Skin epidermis (tissue), 12 donors: ENCODE data around the gene SFSWAP.
"Not testable (repeated sequence)": the region's sequence is repeated elsewhere in the genome, so short reads cannot be mapped to it uniquely, and the experiment has no call there.

ENCODE experiments used
- H3K27ac ChIP-seq, 21 experiments: fragments of 200-600 bp; sonication (generic) in 11 of 21; one replicate each; pipeline ENCODE4 v1.5.0; 2020; ENCODE audit warnings: mild to moderate bottlenecking in 3 of 21, inconsistent platforms in 2 of 21, moderate library complexity in 2 of 21
- H3K4me3 ChIP-seq, 7 experiments: fragments of 200-600 bp; sonication (generic) in 2 of 7; one replicate each; pipeline ENCODE4 v1.5.0; 2020; ENCODE audit warnings: inconsistent platforms in 2 of 7, mild to moderate bottlenecking in 2 of 7, moderate library complexity in 1 of 7

Gene SFSWAP

DNA sequence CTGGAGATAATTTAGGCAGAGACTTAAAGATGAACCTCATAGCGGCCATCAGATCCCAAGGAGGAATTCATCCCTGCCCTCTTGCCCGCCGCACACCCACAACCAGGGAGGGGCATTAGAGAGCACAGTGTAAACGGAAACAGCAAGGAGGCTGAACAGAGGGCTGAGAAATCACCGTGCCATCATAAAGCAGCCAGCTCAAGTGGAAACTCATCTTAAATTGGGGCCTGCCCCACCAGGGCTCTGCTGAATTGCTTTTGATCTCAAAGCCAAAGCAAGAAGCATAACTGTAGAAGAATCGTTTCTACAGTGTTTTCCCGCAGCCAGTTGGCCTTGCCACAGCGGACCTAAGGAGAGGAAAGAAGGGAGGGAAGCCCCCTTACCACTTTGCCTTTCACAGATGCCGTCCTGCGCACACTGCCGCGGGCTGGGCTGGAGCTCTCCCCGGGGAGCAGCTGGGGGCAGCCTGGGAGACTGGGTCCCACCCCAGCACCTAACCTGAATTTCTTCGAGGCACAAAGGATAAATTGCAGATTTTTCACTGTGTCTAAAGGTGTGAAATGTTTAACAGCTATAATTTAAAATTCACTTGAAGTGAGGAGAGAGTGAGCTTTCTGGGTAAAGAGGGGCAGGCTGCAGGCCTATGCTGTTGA is 65.5 kb downstream of the SFSWAP start:
- no peak overlapping the region for H3K4me3 ChIP-seq
- peak overlapping the region in 5 of 21 experiments; percentile 12 to 63 (median 43) for H3K27ac ChIP-seq

GRCh38 chr12:131777269-131777668 is 66.4 kb downstream of the SFSWAP start:
- H3K4me3 ChIP-seq, H3K27ac ChIP-seq: not testable (repeated sequence)

GRCh38 chr12:131779027-131779426 is 68.1 kb downstream of the SFSWAP start:
- no peak overlapping the region for H3K27ac ChIP-seq
- H3K4me3 ChIP-seq: no peak overlapping the region

GRCh38 chr12:131782061-131782460 is 71.2 kb downstream of the SFSWAP start:
- no peak overlapping the region for H3K4me3 ChIP-seq
- peak overlapping the region in 3 of 21 experiments; percentile 26 to 29 (median 28) for H3K27ac ChIP-seq

DNA sequence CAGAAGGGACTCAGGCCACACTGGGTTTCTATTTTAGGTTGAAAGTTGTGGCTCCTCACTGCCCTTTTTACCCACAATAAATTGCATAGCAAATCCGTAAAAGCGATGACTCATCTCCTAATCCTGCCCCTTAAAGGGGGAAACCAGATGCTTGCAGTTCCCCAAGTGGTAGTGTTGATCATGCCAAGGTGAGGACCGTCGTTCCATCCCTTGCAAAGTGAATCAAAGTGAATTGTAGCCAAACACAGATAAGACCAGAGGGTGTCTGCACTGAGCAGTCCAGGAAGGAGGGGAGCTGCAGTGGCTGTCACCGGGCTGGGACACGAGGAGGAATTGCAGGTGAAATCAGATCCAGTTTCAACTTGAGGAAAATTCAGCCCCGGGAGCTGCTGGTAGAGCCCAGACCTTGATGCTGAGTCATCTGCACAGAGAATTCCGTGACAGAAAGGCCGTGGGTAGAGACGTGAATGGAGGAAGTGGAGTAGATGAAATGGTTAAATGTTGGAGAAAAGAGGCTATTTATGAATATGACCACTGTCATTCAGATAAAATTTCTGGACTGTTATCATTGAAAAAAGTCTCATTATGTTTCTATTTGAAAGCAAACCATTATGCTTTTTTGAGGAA is 73.1 kb downstream of the SFSWAP start:
- Histone ChIP-seq H3K27ac (peak overlapping the region in 3 of 21 experiments; percentile 9 to 42 (median 28)), H3K4me3 (no peak overlapping the region)

DNA sequence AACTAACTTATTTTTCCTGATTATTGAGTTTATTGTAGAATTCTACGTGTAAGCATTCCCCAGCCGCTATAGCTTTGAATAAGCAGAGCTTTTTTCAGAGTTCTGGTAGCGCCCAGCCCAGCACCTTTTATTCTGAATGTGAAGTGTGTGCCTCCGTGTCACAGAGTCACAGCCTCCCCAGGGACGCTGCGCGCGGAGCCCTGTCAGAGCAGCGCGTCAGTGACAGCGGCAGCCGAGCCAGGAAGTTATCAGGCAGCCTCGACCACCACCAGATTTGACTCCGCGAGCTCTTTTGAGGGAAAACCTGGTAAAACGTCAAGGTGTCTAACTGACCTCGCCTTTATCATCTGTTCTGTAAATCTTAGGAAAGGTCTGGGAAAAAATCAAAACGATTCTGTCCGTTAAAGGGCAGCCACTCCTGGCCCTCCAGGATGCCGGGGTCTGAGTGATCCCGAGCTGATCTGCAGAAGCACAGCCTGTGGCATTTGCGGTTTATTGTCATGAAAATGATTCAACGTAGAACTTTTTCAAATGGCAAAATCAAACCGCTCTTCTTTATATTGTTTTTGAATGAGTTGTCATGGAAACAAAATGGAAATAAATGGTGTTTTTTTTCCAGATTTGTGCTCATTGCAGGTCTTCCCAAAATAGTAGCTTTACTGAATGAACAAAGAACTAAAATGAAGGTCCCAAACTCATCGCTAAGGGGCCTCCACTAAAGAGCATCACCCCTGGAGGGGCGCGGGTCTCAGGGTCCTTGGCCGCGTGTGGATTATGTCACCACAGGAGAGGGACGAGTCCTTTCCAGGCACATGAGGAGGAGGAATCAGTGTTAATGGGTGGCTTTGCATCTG is 74.2 kb downstream of the SFSWAP start:
- Histone ChIP-seq H3K27ac (peak overlapping the region in 4 of 21 experiments; percentile 9 to 58 (median 28)), H3K4me3 (no peak overlapping the region)

DNA sequence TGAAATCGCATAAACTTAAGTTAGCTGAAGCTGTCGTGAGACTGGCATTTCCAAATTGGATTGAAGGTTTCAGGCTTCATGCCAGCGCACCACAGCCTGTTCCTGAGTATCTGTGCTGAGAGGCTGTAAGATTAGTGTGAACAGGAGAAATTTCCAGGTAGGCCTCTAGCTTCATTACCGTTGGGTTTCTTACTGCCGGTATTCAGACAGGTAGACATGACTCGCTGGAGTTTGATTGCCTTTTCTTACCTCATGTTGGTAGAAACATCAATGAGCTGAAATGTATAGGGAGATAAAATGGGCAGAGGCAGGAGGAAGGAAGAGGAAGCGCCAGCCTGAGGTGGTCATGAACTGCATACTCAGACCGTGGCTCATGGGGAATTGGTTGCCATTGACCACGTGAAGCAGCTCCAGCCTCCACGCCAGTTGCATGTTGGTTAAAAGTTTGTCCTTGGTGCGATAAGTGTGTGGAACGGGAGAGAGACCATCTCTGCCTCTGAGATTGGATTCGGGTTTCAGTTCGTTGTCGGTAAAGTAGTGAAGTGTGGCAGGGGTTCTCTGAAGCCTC is 75.0 kb downstream of the SFSWAP start:
- Histone ChIP-seq H3K27ac (peak overlapping the region in 1 of 21 experiments; percentile 58), H3K4me3 (no peak overlapping the region)

- Histone ChIP-seq H3K4me3 (no peak overlapping the region), H3K27ac (peak overlapping the region in 1 of 21 experiments; percentile 58)
Observed at GRCh38 chr12:131786331-131786730, 75.4 kb downstream of the SFSWAP start.

- Histone ChIP-seq H3K4me3 (no peak overlapping the region), H3K27ac (no peak overlapping the region)
Observed at GRCh38 chr12:131787143-131787660, 76.3 kb downstream of the SFSWAP start.

- no peak overlapping the region for H3K4me3 ChIP-seq
- no peak overlapping the region for H3K27ac ChIP-seq
Observed at GRCh38 chr12:131788070-131788469, 77.2 kb downstream of the SFSWAP start.

GRCh38 chr12:131789638-131790037 is 78.7 kb downstream of the SFSWAP start:
- Histone ChIP-seq H3K4me3 (no peak overlapping the region), H3K27ac (no peak overlapping the region)

GRCh38 chr12:131793243-131794022 is 82.5 kb downstream of the SFSWAP start:
- H3K27ac ChIP-seq: no peak overlapping the region

GRCh38 chr12:131794061-131794460 is 83.2 kb downstream of the SFSWAP start:
- Histone ChIP-seq H3K4me3 (no peak overlapping the region), H3K27ac (no peak overlapping the region)

More at GRCh38 chr12:131793243-131794022, 82.5 kb downstream of the SFSWAP start:
- H3K4me3 ChIP-seq: no peak overlapping the region

DNA sequence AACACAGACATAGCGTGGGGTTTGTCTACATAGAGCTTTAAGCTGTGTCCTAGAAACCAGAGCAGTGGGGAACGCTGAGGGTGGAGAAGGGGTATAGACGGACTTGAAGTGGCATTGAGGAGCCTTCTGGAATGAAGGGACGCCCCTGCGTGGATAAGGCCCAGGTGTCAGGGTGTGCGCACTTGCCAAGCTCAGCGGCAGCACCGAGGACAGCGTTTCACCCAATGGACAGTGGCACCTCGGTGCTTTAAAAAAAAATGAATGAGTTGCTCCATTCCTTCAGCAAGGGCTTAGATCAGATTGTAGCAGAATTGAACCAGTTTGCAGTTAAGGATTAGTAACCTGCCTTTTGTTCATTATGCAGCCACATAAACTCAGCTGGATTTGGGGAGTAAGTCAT is 83.7 kb downstream of the SFSWAP start:
- H3K27ac ChIP-seq: no peak overlapping the region

GRCh38 chr12:131795064-131795463 is 84.2 kb downstream of the SFSWAP start:
- Histone ChIP-seq H3K27ac (peak overlapping the region in 2 of 21 experiments; percentile 5 to 44), H3K4me3 (no peak overlapping the region)

More for the DNA sequence above, 83.7 kb downstream of the SFSWAP start:
- H3K4me3 ChIP-seq: no peak overlapping the region

- no peak overlapping the region for H3K4me3 ChIP-seq
- H3K27ac ChIP-seq: peak overlapping the region in 2 of 21 experiments; percentile 5 to 44
Observed at GRCh38 chr12:131795690-131796410, 85.0 kb downstream of the SFSWAP start.

- Histone ChIP-seq H3K27ac (no peak overlapping the region), H3K4me3 (no peak overlapping the region)
Observed at GRCh38 chr12:131796411-131796736, 85.5 kb downstream of the SFSWAP start.

DNA sequence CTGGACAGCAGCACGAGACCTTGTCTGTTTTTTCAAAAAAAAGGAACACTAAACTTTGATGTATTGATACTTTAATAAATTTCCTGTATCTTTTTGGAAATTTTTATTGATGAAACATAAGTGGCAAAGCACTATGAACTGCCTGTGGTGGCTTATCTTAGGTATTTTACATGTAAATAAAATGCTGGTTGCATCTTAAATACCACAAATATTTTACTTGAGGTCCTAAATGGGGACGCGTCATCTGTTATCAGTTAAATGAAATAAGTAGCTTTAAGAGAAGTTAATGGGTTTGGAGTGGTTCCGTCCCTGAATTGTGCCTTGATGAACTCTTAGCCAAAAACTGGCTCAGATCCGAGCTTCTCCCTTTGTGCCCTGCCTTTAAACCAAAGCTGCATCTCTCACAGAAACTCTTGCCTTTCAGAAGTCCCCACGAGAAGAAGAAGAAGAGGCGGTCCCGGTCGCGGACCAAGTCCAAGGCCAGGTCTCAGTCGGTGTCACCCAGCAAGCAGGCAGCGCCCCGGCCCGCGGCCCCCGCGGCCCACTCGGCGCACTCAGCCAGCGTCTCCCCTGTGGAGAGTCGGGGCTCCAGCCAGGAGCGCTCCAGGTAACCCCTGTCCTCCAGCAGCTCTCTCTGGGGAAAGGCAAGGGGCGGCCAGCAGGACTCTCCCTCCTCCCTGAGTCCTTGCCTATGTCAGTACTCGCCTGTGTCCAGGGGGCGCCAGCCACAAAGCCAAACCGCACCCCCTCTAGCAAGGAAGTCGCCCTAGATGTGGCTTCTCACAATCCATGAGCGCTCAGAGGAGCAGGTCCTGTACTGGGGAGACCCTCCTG is 86.1 kb downstream of the SFSWAP start:
- no peak overlapping the region for H3K27ac ChIP-seq
- no peak overlapping the region for H3K4me3 ChIP-seq
